GM18520 (cell line): ENCODE results near the gene HTRA2.
"Not testable (repeated sequence)": the region's sequence is repeated elsewhere in the genome, so short reads cannot be mapped to it uniquely, and the experiment has no call there.

Source experiments
- ATAC-seq: cut with Tn5 transposase; IDR thresholded peaks from one replicate; pipeline ENCODE4 v1.9.1; 2021; ENCODE audit not compliant: unreplicated experiment

Gene HTRA2

DNA sequence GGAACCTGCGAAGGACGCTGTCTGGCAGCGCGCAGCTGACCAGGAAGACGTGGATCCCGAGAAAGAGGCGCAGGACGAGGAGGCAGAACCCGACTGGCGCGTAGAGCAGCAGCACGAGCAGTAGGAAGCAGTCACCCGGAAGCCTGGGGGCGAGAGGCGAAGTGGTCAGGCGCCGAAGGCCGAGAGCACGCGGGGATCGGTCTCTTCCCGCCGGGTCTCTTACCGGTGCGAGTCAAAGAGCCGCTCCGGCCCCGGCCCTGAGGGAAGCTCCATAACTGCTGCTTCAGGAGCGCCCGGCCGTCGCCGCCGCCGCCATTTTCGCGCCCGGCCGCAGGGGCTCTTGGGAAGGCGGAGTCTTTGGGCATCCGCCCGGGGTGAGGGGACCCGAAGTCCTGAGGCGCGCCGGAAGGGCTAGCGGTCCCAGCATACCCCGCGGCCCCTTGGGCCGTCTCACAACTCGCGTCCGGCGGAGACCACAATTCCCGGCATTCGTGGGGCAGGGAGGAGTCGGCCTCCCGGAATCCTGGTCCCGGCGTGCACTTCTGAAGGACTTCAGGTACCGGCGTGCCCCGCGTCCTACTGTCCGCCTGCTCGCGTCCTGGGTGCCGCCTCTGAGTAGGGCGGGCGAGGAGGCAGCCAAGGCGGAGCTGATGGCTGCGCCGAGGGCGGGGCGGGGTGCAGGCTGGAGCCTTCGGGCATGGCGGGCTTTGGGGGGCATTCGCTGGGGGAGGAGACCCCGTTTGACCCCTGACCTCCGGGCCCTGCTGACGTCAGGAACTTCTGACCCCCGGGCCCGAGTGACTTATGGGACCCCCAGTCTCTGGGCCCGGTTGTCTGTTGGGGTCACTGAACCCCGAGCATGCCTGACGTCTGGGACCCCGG is at the start of gene HTRA2, which contains the start of gene AUP1:
TSS of gene HTRA2 (plus strand) at position 577 of the 882 bp plus-strand sequence. CDS start at position 651, 74 bp downstream.
TSS of gene AUP1 (minus strand) at position 350 of the 882 bp plus-strand sequence. CDS start at position 273, 77 bp downstream.
- ATAC-seq, result peak; percentile 73

DNA sequence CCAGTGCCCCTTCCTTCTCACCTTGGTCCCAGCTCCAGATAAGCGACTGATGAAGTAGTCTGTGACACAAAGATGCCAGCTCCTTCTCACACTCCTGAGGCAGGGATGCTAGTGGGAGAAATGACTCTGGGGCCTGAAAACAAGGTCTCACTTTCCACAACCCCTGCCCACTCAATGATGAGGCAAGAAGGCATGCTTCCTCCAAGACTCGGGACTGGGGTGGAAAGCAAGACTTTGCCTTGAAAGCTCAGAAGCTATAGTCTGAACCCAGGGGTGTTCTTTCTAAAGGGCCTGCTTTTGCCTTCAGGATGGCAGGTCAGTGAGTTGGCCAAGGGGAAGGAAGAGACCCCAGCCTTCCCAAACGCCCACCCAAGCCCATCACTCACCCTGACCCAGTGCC is 48.3 kb upstream of the HTRA2 start:
- no peak for ATAC-seq

DNA sequence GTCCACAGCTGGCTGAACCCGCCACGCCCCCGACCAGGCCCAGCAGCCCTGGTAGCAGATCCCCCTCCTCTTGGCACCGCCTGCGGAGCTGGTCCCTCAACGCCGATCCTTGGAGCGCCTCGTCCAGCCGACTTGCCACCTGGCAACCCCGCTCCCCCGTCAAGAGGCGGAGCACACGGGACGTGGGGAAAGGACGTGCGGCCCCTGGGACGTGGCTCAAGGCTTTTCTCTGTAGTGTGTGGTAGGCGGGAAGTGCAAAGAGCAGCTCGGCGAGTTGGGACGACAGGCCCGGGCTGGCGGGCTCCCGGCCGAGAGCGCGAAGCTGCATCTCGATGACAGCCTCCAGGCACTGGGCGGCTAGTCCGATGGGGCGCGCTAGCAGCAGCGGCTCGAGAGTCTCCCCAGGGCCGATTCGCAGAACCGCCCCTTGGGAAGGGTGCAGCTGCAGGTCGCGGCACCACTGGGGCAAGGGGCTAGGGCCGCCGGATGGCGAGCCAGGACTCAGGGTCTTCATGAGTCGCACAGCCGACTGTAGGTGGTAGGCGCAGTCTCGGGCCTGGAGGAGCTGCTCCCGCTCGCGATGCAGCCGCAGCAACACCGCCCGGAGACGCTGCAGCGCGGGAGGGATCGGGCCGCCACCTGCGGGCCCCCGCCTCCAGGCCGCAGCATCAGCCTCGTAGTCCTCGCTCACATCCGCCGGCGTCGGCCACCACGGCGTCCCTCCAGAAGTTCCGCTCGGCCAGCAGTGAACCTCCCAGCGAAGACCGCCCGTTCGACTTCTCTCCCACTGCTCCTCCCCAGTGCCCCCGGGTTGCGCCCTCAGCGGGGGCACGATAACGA is 47.6 kb upstream of the HTRA2 start:
- peak; percentile 25 for ATAC-seq

DNA sequence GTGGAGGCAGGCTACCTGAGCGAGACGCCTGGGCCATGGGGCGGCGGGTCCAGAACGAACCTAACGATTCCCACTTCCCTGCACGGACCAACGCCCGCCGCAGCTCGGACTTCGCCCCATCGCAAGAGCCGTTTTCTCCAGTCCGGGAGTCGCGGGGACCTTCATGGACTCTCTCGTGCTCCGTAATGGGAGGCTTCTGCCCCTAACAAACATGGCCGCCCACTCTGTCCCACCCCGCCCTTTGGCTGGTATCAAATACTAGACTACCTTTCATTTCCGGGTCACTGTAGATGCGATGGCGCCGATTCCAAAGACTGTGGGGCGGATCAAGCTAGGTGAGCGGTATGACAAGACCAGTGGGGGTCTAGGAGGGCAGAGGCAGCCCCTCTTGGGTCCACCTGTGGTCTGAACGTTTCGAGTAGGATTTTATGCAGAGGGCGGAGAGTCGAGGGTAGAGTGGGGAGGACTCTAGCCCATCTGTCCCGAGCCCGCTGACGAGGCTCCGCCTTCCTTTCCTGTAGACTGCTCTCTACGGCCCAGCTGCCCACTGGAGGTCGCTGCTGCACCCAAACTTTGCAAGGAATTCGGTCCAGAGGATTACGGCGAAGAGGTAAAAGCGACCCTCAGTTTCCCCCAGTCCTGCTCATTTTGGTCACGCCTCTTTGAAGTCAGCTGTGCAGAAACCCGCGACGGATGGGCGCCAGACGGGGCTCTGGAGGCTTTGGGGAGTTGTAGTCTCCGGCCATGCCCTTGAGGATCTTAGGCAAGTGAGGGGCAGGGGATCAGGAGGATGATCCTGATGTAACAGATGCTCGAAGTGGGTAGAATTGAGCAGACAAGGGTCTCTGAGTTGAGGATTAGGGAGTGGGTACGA is 46.7 kb upstream of the HTRA2 start, which contains the start of the genes CCDC142 and TTC31:
TSS of gene CCDC142 (minus strand) at position 198 of the 874 bp plus-strand sequence. CDS start at position 37, 161 bp downstream.
TSS of gene TTC31 (plus strand) at position 281 of the 874 bp plus-strand sequence. CDS start at position 296, 15 bp downstream.
- ATAC-seq, result peak; percentile 70

DNA sequence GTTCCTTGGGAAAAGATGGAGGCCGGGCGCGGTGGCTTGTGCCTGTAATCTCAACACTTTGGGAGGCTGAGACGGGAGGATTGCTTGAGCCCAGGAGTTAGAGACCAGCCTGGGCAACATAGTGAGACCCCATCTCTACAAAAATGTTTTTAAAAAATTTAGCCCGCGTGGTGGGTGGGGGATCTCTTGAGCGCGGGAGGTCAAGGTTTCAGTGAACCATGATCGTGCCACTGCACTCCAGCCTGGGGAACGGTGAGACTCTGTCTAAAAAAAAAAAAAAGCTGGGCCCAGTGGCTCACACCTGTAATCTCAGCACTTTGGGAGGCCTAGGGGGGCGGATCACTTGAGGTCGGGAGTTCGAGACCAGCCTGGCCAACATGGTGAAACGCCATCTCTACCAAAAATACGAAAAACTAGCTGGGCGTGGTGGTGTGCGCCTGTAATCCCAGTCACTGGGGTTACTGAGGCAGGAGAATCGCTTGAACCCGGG is 46.0 kb upstream of the HTRA2 start:
- ATAC-seq, result not testable (repeated sequence)

DNA sequence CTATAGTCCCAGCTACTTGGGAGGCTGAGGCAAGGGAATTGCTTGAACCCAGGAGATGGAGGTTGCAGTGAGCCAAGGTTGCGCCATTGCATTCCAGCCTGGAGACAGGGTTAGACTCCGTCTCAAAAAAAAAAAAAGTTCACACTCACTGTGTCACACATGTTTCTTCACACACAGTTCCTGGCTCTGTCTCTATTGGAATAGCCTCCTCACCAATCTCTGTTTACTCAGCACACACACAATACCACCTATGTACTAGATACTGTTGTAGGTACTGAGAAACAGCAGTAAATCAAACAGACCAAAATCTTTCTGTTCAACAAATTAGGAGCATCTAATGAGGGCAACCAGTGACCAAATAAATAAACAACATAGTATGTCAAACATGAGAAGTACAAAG is 43.6 kb upstream of the HTRA2 start:
- no peak for ATAC-seq

DNA sequence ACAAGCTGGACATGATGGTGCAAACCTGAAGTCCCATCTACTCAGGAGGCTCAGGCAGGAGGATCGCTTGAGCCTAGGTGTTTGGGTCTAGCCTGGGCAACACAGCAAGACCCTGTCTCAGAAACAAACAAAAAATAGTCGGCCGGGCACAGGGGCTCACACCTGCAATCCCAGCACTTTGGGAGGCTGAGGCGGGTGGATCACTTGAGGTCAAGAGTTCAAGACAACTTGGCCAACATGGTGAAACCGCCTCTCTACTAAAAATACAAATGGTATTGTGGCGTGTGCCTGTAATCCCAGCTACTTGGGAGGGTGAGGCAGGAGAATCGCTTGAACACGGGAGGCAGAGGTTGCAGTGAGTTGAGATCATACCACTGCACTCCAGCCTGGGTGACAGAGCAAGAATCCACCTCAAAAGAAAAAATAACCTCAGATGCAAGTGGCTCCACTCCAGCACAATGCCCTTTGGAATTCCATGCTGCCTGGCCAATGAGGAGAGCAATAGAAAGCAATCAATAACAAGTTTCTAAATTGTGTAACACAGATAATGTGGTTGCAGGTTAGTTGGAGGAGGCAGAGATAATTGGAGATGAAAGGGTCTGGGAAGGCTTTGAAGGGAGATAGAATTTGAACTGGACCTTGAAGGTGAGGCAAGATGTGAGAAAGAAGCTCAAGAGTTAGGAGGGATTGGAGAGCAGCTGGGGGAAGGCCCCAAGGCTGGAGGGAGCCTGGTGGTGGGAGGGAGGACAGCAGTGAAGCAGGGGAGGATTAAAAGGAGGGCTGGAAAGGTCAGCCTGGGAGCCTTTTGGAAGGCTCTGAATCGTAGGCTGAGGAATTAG is 40.9 kb upstream of the HTRA2 start:
- ATAC-seq, result no peak

DNA sequence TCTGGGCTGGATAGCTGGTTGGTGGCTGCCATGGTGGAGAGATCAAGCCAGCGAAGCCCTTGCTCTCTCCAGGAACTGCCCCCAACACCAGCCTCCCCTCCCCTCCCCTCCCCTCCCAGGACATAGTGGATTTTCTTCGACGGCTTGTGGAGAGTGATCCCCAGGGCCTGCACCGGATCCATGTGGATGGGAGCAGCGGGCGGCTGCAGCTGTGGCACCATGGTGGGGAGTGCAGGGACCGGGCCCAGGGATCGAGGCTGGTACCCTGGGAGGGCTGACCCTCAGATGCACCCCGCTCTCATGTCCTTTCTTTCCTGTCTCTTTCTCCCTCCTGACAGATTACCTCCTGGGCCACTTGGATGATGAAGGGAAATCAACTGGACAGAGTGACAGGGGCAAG is 39.8 kb upstream of the HTRA2 start:
- ATAC-seq, result no peak

DNA sequence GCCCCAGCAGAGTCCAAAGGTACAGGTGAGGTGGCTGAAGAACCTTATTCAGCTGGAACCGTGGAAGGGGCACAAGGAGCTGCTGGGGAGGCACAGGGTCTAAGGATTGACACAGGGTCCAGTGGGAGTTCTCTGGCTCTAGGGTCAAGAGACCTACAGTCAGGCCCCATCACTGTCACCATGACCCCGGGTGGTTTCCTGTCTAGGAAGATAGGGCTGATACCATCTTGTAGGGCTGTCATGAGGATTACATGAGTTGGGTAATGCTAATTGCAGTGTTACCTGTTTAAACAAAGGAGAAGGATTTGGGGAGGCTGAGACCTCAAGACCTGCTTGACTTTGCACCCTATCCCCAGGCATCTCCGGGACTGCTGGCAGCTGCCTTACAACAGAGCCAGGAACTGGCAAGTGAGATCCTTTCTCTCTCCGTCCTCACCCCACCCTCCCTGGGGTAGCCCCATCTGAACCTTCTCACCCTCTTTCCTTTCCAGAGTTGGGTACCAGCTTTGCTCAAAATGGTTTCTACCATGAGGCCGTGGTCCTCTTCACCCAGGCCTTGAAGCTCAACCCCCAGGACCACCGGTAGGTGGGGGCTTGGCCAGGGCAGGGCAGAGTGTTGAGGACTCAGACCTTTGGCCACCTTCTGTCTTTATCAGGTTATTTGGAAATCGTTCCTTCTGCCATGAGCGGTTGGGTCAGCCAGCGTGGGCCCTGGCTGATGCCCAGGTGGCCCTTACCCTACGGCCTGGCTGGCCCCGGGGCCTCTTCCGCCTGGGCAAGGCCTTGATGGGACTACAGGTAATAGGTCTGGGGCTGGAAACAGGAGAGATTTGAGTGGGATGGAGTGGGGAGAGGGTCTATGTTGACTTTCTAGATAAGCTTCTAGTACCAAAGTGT is 37.8 kb upstream of the HTRA2 start:
- no peak for ATAC-seq

DNA sequence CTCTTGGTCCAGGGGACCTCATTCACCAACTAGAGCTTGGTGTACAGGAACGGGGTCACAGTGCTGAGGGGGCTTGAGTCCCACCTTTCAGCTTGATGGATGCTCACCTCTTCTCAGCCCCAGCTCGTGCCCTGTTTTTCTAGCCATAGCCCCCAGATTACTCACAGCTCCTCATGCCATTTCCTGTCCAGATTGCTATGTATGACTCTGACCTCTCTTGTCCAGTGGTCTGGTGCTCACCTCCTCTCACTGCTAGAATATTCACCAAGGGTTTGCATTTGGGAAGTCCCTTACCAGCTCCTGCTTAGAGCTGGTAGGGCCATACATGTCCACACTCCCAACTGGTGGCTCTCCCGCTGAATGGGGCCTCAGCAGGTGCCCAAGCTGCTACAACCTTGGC is 36.2 kb upstream of the HTRA2 start:
- ATAC-seq, result no peak

DNA sequence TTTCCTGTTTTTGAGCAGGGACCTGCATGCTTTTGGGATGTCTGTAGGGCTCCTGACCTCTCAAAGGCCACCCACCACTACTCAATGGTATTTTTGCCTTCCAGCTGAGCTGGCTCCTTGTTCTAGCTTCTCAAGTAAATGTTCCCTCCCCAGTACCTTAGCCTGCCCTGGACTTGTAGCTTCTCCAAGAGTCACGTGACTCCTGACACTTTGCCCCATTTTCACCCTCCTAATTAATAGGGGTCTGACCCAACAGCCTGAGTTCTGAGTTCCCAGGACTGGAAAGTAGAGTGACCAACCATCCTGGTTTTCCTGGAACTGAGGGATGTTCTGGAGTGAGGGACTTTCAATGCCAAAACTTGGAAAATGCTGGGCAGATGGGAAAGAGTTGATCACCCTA is 34.3 kb upstream of the HTRA2 start:
- ATAC-seq, result no peak

DNA sequence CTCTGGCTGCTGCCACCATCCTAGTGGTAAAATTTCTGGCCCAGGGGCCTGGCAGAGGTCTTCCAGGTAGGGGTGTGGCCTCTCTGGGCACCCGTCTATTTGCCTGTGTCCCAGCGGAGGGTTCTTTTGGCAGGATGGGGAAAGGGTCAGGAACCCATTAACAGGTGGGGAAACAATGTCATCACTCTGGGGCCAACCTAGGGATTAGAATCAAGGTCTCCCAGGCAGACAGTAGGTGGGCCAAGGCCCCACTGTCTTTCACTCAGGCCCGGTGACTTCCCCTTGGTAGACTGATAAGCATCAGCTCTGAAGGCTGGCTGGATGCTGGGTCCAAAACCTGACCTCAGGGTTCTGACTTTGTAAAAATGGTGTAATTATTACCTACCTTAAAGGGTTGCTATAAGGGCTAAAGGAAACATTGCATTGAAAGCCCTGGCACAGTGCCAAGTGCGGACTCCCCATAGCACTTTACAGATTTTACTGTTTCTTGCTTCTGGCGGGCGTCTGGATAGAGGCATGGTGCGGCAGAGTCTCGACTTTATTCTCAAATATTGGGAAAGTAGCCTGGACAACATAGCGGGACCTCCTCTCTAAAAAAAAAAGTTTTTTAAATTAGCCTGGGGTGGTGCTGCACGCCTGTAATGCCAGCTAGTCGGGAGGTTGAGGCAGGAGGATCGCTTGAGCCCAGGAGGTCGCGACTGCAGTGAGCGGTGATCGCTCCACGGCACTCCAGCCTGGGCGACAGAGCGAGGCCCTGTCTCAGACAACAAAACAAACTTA is 32.5 kb upstream of the HTRA2 start:
- no peak for ATAC-seq

DNA sequence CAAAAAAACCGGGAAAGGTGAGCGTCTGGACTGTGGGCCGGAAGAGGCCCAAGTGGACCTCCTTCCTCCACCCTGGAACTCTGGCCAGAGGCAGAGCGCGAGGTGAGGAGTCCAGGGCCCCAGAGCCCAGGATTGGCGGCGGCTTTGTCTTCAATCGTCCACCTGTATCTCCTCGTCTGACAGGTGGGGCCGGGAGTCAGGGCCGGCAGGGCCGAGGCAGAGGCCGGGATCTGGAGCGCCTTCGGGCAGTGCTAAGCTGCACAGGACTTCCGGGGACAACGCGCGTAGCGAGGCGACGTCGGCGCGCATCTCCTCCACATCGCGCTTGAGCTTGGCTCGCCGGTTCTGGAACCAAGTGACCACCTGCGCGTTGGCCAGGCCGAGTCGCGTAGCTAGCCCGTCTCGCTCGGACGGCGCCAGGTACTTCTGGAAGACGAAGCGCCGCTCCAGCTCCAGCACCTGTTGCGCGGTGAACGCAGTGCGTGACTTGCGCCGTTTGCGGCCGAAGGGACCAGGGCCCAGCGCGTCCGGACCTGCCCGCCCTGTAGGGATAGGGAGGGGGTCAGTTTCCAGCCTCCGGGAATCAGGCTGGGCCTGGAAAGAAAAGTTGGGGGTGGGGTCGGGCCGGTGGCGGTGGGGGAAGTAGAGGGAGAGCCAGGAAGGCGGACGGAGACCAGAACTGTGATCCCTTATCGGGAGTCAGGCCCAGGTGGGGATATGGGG is 31.8 kb upstream of the HTRA2 start:
- ATAC-seq, result no peak

DNA sequence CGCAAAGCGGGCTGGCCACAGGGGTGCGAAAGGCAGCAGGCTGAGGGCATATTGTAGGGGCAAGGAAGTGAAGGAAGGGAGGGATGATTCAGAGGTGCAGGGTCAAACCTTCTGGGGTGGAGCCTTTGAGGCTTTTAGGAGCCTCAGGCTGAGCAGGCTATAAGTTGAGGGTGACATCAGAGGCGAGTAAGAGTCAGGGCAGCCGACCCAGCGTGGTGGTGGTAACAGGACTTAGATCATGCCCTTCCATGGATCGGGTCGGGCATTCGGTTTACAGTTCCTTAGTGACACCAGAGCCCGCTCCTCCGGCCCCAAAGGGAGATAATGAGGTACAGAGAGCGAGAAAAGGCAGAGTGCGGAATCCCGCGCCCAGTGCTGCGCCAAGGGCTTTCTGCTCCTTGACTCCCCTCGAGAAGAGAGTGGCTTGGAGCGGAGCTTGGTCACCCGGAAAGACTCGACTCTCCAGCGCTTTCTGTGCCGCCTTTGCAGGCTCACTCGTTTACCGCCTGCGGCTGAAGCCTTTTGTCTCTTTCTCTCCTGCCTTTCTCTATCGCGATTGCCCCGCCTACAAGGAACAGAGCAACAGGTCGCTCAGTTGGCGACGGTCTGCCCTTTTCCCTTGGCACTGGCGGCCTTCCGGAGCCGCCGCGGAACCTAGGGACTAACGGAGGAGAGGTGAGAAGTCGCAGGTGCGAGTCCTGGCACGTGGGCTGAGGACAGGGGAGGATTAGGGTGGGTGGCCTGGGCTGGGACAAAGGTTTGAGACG is 31.1 kb upstream of the HTRA2 start:
- no peak for ATAC-seq

DNA sequence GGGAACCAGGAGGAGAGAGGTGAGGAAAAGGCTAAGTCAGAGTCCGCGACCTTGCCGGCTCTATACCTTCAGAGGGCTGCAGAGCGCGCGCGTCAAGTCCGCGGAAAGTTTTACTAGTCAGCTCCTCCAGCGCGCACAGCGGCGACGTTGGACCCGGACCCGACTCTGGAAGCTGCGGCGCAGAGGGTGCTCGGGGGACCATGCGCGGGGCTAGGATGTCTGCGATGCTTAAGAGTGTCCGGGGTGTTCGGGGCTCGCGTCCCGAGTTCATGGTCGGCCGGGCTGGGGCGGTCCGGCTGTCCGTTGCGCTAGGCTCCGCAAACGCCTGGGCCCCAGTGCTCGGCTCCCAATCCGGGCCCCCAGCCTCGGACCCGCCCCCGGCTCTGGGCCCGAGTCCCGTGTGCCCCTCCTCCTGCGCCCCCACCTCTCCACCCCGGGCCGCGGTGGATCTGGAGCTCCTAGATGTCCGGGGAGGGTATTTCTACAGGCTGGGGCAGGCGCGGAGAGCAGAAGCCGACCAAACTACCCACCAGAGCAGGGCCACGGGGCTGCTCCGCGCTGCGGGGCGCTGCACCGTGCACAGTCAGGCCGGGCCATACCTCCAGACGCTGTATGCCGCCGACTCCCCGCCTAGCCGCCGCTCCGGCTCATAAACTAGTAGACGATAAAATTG is 30.3 kb upstream of the HTRA2 start, which contains the start of gene LBX2:
TSS of gene LBX2 (minus strand) at position 337 of the 673 bp plus-strand sequence. CDS start at position 271, 66 bp downstream.
- no peak for ATAC-seq
